GM04503 (cell line): ENCODE results near the gene LMF1.
"Not testable (repeated sequence)": the region's sequence is repeated elsewhere in the genome, so short reads cannot be mapped to it uniquely, and the experiment has no call there.

ENCODE experiments used
- DNase-seq: peaks from one replicate; pipeline ENCODE4 v3.0.0-alpha.2; 2012; ENCODE audit warnings: low read depth

LMF1 gene

GRCh38 chr16:850668-851067, 120.1 kb downstream of the LMF1 start:
- DNase-seq: no peak

- DNase-seq: no peak
Measured at GRCh38 chr16:848510-849253, 122.1 kb downstream of the LMF1 start.

DNA sequence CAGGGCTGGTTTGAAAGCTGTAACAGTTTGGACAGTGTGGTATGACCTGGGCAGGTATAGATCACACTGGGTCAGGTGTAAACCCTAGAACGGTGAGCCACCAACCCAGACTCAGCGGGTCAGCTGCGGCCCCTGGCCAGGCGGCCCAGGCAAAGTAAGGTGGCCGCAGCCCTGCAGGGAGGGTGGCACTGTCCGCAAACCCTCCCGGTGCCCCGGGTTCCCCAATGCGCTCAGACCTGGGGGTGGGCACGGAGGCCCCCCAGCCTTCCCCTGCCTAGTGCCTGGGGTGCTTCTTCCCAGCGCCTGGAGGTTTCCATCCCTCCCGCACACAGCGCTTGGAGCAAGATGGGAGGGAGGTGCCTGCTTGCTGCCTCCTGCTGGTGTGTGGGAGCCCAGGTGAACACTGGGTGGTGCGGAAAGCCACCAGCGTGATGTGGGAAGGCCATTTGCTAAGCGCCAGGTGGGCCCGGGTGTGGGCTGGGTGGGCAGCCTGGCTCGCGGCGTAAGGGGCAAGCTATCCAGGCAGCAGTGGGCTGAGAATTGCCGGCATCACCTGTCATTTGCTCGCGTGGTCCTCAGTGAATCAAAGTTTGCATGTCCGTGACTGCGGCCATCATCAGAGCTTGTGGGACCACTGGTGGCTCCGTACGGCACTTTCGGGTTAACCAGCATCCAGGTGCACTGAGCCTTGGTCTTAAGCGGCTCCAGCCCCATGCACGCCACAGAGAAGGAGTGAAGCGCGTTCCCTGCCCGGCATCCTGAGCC, 122.9 kb downstream of the LMF1 start:
- DNase-seq: no peak

DNA sequence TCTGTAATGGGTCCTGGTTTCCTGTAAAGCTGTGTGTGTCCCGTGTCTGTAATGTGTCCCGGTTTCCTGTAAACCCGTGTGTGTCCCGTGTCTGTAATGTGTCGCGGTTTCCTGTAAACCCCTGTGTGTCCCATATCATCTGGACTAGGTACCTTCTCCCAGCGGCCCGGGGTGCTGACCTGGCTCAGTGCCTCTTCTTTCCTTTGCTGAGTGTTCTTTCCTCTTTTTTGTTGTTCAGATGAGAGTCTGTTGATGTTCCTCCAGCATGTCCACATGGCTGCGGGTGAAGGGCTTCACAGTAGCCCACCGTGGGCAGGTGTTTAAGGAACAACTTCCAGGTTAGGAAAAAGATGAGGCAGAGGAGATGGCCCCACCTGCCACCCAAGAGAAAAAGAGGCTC, 123.6 kb downstream of the LMF1 start:
- no peak for DNase-seq

DNA sequence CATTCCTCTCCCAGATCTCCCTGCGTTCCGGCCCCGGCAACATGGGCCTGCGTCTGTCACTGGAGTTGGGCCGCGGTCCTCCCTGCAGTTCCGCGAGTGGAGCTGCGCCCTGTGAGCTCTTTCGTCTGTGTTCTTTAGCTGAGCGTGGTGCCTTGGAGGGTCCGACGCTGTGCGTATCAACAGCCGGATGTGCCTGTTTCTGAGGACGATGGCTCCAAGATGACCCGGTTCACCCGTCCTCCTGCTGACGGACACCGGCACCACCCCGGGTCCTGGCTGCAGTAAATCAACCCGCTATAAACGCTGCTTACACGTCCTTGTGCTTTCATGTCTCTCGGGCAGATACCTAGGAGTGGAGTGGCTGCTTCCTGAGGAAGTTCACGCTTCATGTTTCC, 125.4 kb downstream of the LMF1 start:
- no peak for DNase-seq

DNA sequence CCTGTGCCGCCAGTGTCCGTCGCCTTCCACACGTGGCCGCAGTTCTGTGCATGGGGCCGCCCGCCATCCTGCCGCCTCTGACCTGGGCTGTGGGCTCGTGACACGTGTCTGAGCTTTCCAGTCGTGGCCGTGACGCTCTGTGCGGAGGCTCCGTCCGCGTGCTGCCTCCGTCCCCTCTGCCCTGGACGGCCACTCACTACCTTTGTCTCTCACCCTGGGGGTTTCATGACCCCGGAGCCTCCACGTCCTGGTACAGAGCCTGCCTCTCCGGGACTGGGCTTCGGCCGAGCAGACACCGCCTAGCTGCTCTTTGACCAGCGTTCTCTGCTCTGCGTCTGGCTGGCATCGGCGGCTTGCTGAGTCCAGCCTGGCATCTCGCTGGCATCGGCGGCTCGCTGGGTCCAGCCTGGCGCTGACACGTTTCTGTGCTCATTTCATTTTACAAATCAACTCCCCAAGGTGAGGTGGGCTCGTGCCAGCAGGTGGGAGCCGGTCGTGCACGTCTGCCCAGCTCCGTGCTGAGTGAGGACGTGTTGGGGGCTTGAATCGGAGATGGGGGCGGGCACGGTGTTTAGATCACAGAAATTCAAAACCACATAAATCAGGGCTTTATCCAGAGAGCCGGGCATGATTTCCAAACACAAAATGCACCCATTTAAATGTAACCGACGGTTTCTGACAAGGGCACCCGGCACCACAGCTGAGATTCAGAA, 126.0 kb downstream of the LMF1 start:
- no peak for DNase-seq

- DNase-seq: no peak
Measured at GRCh38 chr16:843771-844170, 127.0 kb downstream of the LMF1 start.

DNA sequence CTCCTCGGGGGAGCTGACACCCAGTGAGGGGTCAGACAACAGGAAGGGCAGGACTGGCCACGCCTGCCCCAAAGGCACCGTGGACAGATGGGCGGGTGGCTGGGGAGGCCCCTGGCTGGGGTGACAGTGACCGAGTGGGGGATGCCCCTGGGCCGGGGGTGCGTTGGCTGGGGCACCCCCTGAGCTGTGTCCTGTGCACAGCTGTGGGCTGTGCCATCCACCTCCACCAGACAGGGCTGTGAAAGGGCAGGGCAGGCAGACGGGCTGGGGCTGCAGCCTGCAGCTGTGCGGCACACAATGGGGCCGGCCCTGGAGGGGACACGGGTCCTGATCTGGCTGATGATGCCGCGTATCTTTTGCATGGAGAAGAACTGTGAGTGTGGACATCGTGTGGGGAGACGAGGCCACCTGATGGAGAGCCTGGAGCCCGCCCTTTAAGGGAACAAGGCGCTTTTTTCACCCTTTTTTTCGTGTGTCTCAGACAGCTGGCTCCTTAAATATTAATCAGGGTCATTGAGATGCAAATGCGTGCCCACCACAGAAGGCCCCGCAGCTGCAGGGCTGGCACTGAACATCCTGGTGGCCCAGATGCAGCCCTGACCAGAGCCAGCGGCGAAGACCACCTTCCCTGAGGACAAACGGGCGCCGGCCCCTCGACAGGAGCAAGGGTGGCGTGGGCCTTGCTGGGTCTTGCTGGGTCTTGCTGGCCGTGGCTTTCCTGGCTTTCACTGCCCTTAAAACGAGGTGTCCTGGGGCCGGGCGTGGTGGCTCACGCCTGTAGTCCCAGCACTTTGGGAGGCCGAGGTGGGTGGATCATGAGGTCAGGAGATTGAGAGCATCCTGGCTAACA, 127.8 kb downstream of the LMF1 start:
- DNase-seq: no peak

GRCh38 chr16:842061-842476, 128.7 kb downstream of the LMF1 start:
- DNase-seq: no peak

GRCh38 chr16:841455-842060, 129.2 kb downstream of the LMF1 start:
- no peak for DNase-seq

DNA sequence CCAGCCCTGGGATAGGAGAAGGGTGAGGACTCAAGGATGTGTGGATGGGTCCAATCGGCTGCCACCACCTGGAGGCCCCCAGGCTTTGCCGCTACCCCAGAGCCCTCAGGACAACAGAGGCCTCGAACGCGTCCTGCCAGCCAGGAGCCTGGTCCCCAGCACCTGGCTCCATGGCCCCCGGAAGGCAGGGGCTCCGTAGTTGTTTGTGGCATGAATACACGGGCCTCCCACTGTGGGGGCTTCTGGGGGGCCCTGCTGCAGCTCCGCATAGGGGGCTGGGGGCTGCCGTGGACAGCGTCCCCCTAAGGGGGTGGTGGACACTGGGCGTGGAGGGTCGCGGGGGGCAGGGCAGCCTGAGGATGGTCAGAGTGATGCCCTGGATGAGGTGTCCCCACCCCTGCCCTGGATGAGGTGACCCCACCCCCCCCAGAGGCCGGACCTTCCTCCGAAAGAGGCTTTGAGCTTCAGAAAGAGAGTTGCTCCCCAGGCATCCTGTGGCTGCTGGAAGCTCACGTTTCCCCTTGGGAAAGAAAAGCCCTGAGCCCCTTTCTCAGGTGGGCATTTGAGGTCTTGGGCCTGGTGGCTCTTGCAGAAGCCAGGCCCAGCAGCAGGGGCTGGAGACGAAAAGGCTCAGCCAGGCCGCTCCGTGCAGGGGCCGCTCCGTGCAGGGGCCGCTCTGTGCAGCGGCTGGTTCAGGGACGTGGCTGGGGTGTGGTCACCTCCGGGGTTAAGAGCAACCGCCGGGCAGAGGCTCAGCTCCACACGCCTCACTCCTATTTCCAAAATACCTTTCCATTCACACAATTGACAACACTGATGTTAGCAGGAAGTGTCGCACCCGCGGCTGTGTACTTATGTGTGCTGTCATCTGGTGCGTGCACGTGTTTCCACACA, 130.0 kb downstream of the LMF1 start:
- DNase-seq: no peak

DNA sequence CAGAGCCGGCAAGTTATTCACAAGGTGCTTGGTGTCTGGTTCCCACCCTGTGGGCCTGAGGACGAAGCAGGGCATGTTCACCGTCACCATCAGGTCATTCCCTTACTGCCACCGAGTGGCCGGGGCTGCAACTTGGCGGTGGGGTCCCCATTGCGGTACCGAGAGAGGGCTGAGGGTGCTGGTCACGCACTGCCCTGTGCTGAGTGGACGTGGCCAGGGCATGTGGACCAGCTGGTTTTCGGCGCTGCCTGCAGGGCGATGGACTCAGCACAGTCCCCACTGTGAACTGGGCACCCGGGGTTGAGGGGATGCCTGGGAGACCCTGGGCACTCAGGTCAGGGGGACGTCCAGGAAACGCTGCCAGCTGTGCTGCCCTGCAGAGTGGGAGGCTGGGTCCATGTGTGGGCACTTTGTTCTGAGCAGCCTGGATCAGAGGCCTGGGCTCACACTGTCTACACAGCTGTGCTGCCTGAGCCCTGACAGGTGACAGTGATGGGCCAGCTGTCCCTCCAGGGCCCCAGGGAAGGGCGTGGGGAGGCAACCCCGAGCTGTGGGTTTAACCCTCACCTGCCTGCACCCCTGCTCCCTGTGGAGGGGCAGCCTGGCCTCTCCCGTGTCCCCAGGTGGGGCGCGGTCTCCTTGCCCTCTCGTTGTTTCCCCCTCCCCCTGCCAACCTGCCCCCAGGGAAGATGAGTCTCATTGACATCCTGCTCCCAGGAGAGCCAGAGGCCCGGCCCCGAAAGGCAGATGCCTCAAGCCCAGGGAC, 131.0 kb downstream of the LMF1 start:
- DNase-seq: no peak

DNA sequence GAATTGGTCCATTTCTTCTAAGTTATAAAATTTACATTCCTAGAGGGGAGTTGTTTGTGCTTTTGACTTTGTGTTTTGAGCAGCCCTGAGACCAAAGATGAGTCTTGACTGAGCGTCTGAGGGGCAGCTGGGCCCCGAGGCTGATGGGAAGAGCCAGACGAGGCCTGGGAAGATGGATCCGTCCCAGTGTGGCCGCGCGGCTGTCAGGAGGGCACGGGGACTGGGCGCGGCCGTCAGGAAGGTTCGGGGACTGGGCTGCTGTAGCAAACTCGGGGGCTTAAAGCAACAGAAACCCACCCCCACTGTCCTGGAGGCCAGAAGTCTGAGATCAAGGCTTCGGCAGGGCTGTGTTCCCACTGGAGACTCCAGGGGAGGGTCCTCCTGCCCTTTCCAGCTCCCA, 132.0 kb downstream of the LMF1 start:
- DNase-seq: no peak

- DNase-seq: not testable (repeated sequence)
Measured at GRCh38 chr16:836822-837221, 134.0 kb downstream of the LMF1 start.

- no peak for DNase-seq
Measured at GRCh38 chr16:836221-836620, 134.6 kb downstream of the LMF1 start.

GRCh38 chr16:835373-835772, 135.4 kb downstream of the LMF1 start:
- no peak for DNase-seq

GRCh38 chr16:833411-833810, 137.4 kb downstream of the LMF1 start:
- no peak for DNase-seq

- DNase-seq: no peak
Measured at GRCh38 chr16:832652-833336, 138.0 kb downstream of the LMF1 start.
